ENCODE measurements around the gene SRPRA. TPM values are rescaled to one million over a fixed set of nuclear protein-coding genes. Genes with fewer than 3 reads are reported as not detected.

SRPRA gene
- total RNA-seq, 1 donor: 113 TPM

GRCh38 chr11:126231725-126232459, 36.8 kb downstream of the SRPRA start:
- DNase-seq (ENCODE audit: low read depth in 2 of 3, low spot score in 2 of 3): no peak

- no peak for DNase-seq (ENCODE audit: low read depth in 2 of 3, low spot score in 2 of 3)
These were observed 38.7 kb downstream of the SRPRA start for GRCh38 chr11:126229858-126230540.

- DNase-seq (ENCODE audit: low read depth in 2 of 3, low spot score in 2 of 3): no peak
These were observed 42.2 kb downstream of the SRPRA start for GRCh38 chr11:126226334-126227084.

DNA sequence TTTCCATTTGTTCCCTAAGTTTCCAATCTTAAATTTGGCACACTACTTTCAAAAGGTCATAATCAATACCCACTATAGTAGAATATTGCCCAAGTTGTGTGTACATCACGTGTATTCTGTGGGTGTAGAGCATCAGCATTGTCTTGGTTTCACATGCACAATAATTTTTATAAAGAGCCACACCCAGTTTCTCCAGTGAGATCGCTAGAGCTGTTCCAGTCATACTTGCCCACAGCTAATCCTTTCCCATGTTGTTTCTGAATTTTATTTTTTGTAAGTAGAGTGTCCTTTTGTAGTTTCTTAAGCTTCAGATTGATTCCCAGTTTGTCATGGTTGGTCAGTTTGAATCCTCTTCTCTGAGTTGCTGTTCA, 43.4 kb downstream of the SRPRA start:
- DNase-seq (ENCODE audit: low read depth in 2 of 3, low spot score in 2 of 3): no peak

DNA sequence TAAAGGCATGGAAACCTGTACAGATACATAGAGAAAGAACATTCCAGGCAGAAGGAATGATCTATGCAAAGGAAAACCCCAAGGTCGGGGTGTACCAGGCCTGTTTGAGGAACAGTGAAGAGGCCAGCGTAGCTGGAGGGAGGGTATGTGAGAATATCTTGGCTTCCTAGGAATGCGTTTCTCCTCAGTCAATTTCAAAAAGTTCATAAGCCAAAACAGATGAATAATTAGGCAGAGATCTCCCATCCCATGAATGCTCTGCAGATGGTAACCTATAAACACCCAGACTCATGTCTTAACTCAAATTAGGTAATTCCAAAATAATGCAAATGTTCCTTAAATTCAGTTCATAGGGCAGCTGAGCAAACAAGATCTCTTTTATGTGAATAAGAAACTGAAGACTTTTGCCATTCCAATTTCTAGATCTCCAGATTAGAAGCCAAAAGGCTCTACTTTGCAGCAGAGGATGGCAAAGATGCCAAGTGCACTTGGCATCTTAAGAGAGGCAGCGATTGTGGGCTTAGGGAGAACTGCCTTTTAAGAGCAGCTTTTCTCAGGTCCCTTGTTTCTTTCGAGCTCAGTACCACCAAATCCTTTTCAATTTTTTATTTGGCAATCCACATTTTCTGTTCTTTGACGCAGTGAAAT, 43.9 kb downstream of the SRPRA start:
- no peak for DNase-seq (ENCODE audit: low read depth in 2 of 3, low spot score in 2 of 3)

DNA sequence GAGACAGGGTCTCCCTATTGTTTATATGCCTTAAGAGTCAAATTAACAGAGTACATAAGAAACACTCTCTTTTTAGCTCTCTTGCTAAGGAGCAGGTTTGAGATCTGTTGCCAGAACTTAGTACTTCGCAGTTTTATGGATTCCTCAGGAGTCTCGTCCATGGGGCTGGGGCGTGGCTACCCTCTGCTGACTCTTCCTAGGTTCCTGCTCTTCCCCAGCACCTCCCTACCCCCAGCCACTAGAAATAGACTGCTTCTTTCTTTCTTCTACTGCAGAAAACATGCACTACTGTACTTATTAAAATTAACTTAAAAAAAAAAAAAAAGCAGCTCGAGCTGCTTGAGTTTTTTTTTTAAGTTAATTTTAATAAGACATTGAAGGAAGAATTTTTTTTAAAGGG, 49.1 kb downstream of the SRPRA start:
- DNase-seq (ENCODE audit: low read depth in 2 of 3, low spot score in 2 of 3): no peak

DNA sequence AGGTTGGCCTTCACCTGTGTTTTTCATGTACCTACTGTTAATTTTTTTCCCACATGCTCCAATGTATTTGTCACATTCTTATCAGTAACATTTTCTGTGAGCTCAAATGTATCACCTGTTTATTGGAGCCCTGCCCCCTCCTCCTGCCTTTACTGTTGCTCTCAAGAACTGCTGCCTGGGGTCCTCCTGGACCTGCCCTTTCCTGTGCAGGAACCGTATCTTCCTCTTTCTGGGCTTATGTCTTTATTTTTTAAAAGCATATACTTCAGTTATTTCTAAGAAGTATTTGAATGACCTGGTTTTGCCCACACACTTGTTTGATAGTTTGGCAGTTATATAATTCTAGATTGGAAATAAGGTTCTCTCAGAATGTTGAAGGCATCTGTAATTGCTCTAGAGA, 51.2 kb downstream of the SRPRA start:
- peak in 1 of 3 donors; percentile 27 for DNase-seq (ENCODE audit: low read depth in 2 of 3, low spot score in 2 of 3)

DNA sequence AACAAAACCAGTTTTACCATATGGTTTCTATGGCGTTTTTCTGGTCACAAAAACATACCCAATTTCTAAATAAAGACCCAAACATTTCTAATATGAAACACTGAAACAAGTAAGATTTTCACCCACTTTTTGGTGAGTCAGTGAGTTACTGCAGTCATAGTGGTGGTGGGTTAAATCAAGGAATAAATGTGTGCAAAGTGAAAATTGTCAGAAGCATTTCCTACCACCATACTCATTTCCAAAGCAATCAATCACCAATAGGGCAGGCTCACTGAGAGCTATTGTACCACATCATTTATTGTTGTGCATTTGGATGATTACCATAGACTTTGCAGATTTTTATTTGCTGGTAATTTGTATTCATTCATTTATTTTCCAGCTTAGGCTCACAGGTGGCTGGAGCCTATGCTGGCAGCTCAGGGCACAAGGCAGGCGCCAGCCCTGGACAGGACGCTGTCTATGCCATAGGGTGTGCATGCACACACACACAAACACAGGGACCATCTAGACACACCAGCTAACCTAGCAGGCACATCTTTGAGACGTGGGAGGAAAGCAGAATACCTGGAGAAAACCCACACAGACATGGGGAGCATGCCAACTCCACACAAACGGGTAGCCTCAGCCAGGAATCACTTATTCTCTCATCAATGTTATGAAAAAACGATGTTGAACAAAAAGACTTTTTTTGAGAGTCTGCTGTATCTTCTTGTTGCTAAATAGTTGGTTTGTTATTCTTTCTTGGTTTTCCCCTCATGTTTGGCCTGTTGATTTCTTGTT, 52.0 kb downstream of the SRPRA start:
- no peak for DNase-seq (ENCODE audit: low read depth in 2 of 3, low spot score in 2 of 3)

GRCh38 chr11:126214841-126215240, 53.9 kb downstream of the SRPRA start:
- DNase-seq (ENCODE audit: low read depth in 2 of 3, low spot score in 2 of 3): no peak

DNA sequence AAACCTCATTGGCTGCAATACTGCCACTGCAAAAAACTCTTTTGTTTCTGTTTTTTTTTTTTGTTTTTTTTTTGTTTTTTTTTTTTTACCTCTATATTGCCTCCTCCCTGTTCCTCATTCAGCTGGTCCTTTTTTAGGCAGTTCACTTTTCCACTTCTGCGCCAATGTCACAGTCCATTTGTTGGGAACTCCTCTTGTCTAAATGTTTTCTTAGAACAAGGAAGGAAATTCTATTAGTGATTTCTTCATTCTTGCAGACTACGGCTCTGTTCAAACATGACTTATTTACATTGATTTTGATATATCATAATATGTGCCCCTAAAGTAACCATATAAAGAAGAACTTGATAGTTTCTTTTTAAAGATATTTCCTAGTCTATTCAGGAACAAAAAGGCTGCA, 54.3 kb downstream of the SRPRA start:
- DNase-seq (ENCODE audit: low read depth in 2 of 3, low spot score in 2 of 3): no peak

Small RNA genes lying within 50 kb of the gene (small RNA-seq; reads per million reads assigned to genes)
- gene RN7SL351P (not detected), gene RNU4-86P (not detected)

Other genes starting within 250 kb of the SRPRA start
- gene CDON, start 206.0 kb downstream of the SRPRA start, total RNA-seq: 0.27 TPM
- gene RPUSD4, start 57.2 kb downstream of the SRPRA start, total RNA-seq: 66.8 TPM
- gene FAM118B, start 57.1 kb downstream of the SRPRA start, total RNA-seq: 7.0 TPM
- 17.2 TPM for gene FOXRED1, start 259 bp upstream of the SRPRA start, total RNA-seq
- gene TIRAP, start 14.2 kb upstream of the SRPRA start, total RNA-seq: 6.5 TPM
- 18.9 TPM for gene DCPS, start 35.2 kb upstream of the SRPRA start, total RNA-seq
- gene ST3GAL4, start 86.8 kb upstream of the SRPRA start, total RNA-seq: 37.7 TPM